Type B pancreatic cell (in vitro differentiated cells): Measurements from ENCODE around the gene ZNF800. TPM values are rescaled to one million over a fixed set of nuclear protein-coding genes. Genes with fewer than 3 reads are reported as not detected.
"Not testable (repeated sequence)": the region's sequence is repeated elsewhere in the genome, so short reads cannot be mapped to it uniquely, and the experiment has no call there.

Experiments
- DNase-seq: peaks from one replicate; pipeline ENCODE4 v3.0.0; 2021; ENCODE audit warnings: mixed read lengths; ENCODE audit not compliant: unreplicated experiment; ENCODE audit errors: extremely low spot score
- H3K27ac Mint-ChIP-seq: 2 replicates; pipeline ENCODE4 v1.8.0; 2021; ENCODE audit warnings: mild to moderate bottlenecking, mixed read lengths
- H3K27me3 Mint-ChIP-seq: 2 replicates; pipeline ENCODE4 v1.8.0; 2021; ENCODE audit warnings: mixed read lengths
- H3K36me3 Mint-ChIP-seq: 2 replicates; pipeline ENCODE4 v1.8.0; 2021; ENCODE audit warnings: mixed read lengths
- H3K4me1 Mint-ChIP-seq: one replicate; pipeline ENCODE4 v1.8.0; 2021; ENCODE audit warnings: mixed read lengths; ENCODE audit not compliant: unreplicated experiment
- H3K4me3 Mint-ChIP-seq: 2 replicates; pipeline ENCODE4 v1.8.0; 2021; ENCODE audit warnings: mild to moderate bottlenecking, mixed read lengths
- H3K9me3 Mint-ChIP-seq: 2 replicates; pipeline ENCODE4 v1.8.0; 2021; ENCODE audit warnings: mixed read lengths
- long read RNA-seq: library from polyadenylated mRNA; unstranded; transcript quantifications from one replicate; pipeline ENCODE4 v2.0.0, GENCODE V29; 2020
- total RNA-seq: library from RNA; stranded (reverse); gene quantifications from 2 replicates; pipeline ENCODE4 v1.2.1, GENCODE V29; 2021; ENCODE audit warnings: low replicate concordance
- TF ChIP-seq, protein P1 (sequence below): fragments of 200-600 bp; sonication (generic); conservative IDR thresholded peaks from 2 replicates; pipeline ENCODE4 v1.5.0; 2021; ENCODE audit warnings: antibody characterized with exemption, mild to moderate bottlenecking

Gene ZNF800, protein sequence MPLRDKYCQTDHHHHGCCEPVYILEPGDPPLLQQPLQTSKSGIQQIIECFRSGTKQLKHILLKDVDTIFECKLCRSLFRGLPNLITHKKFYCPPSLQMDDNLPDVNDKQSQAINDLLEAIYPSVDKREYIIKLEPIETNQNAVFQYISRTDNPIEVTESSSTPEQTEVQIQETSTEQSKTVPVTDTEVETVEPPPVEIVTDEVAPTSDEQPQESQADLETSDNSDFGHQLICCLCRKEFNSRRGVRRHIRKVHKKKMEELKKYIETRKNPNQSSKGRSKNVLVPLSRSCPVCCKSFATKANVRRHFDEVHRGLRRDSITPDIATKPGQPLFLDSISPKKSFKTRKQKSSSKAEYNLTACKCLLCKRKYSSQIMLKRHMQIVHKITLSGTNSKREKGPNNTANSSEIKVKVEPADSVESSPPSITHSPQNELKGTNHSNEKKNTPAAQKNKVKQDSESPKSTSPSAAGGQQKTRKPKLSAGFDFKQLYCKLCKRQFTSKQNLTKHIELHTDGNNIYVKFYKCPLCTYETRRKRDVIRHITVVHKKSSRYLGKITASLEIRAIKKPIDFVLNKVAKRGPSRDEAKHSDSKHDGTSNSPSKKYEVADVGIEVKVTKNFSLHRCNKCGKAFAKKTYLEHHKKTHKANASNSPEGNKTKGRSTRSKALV
- 25.8 and 26.2 TPM in 2 replicates for total RNA-seq
- long read RNA-seq, partial matches to known transcripts: 4 of 8 reads
- long read RNA-seq, other reads (novel, unspliced or antisense): 3 of 8 reads

DNA sequence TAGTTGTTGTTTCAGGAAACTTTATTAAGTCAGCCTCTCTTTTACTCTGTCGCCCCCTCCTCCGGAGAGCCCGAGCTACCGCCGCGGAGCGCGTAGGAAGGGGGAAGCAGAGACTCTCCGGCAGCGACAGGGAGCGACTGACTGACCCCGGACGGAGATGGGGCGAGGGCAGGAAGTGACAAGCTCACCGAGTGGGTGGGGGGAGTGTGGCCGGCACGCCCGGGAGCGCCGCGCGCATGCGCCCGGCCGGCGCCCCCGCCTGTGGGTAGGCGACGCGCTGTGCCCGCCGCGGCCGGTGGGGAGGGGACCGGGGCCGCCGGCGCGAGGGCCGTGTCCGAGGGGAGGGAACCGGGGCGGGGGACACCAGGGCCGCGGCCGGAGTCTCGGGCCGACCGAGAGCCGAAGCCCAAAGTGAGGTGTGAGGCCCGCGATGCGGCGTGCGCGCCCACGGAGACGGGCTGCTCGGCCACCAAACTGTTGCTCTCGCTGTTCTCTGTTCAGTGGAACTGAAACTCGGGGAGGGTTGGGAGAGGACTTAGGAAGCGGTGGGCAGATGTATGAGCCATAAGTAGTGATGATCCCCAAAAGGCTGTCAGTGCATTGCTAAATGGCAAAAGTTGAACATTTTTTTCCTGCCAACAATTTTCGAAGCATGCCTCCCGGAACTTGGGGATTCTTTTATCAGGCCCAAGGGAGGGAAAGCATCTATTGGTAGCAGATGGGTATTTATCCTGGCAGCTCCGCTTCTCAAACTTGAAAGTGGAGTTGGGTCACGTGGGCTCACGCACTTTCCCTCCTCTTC is at the start of gene ZNF800:
Gene ZNF800, minus strand, starts transcription at position 143 of the 802 bp plus-strand sequence. CDS start 1,151 bp downstream, outside the sequence.
- peaks cover 20% of the 10 kb centered on the region for H3K27me3 Mint-ChIP-seq
- H3K9me3 Mint-ChIP-seq: no peaks in the 10 kb centered on the region
- TF ChIP-seq, protein P1, sequence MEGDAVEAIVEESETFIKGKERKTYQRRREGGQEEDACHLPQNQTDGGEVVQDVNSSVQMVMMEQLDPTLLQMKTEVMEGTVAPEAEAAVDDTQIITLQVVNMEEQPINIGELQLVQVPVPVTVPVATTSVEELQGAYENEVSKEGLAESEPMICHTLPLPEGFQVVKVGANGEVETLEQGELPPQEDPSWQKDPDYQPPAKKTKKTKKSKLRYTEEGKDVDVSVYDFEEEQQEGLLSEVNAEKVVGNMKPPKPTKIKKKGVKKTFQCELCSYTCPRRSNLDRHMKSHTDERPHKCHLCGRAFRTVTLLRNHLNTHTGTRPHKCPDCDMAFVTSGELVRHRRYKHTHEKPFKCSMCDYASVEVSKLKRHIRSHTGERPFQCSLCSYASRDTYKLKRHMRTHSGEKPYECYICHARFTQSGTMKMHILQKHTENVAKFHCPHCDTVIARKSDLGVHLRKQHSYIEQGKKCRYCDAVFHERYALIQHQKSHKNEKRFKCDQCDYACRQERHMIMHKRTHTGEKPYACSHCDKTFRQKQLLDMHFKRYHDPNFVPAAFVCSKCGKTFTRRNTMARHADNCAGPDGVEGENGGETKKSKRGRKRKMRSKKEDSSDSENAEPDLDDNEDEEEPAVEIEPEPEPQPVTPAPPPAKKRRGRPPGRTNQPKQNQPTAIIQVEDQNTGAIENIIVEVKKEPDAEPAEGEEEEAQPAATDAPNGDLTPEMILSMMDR: no peak
- peaks cover 20% of the 10 kb centered on the region for H3K36me3 Mint-ChIP-seq
- peak within 1 kb of the TSS; percentile 97 for H3K4me3 Mint-ChIP-seq
- peak within 1 kb of the TSS; percentile 94 for H3K27ac Mint-ChIP-seq
- peaks cover 14% of the 10 kb centered on the region for H3K4me1 Mint-ChIP-seq
- peak; percentile 85 for DNase-seq

DNA sequence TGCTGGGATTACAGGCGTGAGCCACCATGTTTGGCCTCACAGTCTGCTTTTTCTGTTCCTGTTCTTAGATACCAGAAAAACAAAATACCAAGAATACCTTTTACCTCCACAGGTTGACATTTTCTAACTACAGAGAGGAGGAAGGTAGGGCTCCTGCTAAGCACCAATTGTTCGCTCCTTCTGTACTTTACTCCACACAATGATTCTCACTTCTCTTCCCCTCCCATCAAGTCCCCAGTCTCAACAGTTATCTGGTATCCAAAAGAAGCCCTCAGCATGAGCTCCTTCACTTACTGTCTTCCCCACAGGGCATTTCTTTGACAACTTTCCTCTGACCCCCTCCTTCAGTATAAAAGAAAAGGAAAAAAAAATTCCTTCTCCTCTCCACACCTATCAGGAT is 47.7 kb upstream of the ZNF800 start:
- no peak overlapping the region for H3K27ac Mint-ChIP-seq
- no peaks in the 10 kb centered on the region for H3K4me1 Mint-ChIP-seq
- H3K4me3 Mint-ChIP-seq: no peak overlapping the region
- H3K9me3 Mint-ChIP-seq: no peaks in the 10 kb centered on the region
- TF ChIP-seq, protein P1: no peak
- H3K27me3 Mint-ChIP-seq: peaks cover 20% of the 10 kb centered on the region
- DNase-seq: no peak
- H3K36me3 Mint-ChIP-seq: no peaks in the 10 kb centered on the region

DNA sequence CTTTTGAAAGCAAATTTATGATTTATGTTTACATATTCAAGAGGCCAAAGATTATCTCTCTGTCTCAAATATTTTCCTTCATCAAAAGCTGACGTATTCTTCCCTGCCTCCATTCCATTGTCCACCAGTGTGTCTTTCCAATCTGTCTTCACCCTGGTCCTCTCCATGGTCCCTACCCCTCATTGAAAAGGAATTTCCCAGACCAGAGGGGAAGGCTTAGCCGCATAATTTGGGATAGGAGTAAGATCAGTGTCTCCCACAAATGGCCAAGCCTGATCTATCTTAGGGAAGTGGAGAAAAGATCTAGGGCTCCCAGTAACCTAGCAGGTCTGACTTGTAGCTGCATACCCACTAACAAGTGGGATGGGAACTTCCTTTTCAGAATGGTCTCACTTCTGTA is 46.3 kb upstream of the ZNF800 start:
- no peak for DNase-seq
- H3K9me3 Mint-ChIP-seq: no peaks in the 10 kb centered on the region
- peaks cover 20% of the 10 kb centered on the region for H3K27me3 Mint-ChIP-seq
- no peak overlapping the region for H3K4me3 Mint-ChIP-seq
- no peak overlapping the region for H3K27ac Mint-ChIP-seq
- TF ChIP-seq, protein P1: no peak
- no peaks in the 10 kb centered on the region for H3K36me3 Mint-ChIP-seq
- no peaks in the 10 kb centered on the region for H3K4me1 Mint-ChIP-seq

DNA sequence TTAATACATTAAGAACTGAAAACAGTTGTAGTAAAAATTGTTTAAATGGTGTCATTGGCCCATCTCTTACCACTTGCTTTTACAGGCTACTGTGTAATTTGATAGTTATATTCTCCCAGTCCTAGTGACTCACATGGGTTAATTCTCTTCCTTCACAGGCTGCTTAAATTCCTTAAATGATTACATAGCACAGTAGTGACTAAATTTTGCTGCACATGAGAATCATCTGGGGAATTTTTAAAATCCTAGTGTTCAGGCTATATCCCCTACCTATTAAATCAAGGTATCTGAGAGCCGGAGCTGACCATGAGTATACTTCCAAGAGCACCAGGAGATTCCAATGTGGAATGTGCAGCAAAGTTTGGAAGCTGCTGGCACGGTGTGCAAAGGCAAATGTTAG is 45.3 kb upstream of the ZNF800 start:
- no peaks in the 10 kb centered on the region for H3K36me3 Mint-ChIP-seq
- H3K9me3 Mint-ChIP-seq: no peaks in the 10 kb centered on the region
- H3K4me3 Mint-ChIP-seq: no peak overlapping the region
- no peak for DNase-seq
- H3K4me1 Mint-ChIP-seq: no peaks in the 10 kb centered on the region
- peaks cover 19% of the 10 kb centered on the region for H3K27me3 Mint-ChIP-seq
- H3K27ac Mint-ChIP-seq: no peak overlapping the region
- TF ChIP-seq, protein P1: no peak

DNA sequence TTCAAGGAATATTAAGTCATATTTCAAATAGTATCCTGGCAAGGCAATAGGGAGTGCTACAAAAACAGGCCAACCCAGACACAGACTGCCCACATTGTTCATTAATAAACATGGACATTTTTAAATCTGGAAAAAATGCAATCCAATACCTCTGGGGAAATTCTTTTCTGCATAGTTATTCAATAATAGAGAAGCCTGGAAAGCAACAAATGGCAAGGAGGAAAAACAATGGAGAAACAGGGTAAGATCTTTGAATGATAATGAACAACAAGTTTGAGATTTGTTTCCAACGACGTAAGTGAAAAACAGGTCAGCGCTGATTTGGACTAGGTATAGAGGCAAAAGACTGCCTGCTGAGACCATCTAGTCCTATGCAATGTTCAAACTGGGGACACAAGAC is 44.7 kb upstream of the ZNF800 start:
- H3K4me1 Mint-ChIP-seq: no peaks in the 10 kb centered on the region
- no peak for DNase-seq
- no peak overlapping the region for H3K27ac Mint-ChIP-seq
- H3K9me3 Mint-ChIP-seq: no peaks in the 10 kb centered on the region
- H3K36me3 Mint-ChIP-seq: no peaks in the 10 kb centered on the region
- TF ChIP-seq, protein P1: no peak
- no peak overlapping the region for H3K4me3 Mint-ChIP-seq
- peaks cover 14% of the 10 kb centered on the region for H3K27me3 Mint-ChIP-seq

DNA sequence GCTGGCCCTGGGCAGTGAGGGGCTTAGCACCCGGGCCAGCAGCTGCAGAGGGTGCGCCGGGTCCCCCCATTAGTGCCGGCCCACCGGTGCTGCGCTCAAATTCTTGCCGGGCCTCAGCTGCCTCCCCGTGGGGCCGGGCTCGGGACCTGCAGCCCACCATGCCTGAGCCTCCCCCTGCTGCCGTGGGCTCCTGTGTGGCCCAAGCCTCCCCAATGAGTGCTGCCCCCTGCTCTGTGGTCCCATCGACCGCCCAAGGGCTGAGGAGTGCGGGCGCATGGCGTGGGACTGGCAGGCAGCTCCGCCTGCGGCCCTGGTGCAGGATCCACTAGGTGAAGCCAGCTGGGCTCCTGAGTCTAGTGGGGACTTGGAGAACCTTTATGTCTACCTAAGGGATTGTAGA is 36.8 kb upstream of the ZNF800 start:
- not testable (repeated sequence) for H3K27me3 Mint-ChIP-seq, H3K36me3 Mint-ChIP-seq, H3K9me3 Mint-ChIP-seq, H3K27ac Mint-ChIP-seq, DNase-seq, H3K4me1 Mint-ChIP-seq, H3K4me3 Mint-ChIP-seq
